ENCODE measurements around the gene NPFFR1.

DNA sequence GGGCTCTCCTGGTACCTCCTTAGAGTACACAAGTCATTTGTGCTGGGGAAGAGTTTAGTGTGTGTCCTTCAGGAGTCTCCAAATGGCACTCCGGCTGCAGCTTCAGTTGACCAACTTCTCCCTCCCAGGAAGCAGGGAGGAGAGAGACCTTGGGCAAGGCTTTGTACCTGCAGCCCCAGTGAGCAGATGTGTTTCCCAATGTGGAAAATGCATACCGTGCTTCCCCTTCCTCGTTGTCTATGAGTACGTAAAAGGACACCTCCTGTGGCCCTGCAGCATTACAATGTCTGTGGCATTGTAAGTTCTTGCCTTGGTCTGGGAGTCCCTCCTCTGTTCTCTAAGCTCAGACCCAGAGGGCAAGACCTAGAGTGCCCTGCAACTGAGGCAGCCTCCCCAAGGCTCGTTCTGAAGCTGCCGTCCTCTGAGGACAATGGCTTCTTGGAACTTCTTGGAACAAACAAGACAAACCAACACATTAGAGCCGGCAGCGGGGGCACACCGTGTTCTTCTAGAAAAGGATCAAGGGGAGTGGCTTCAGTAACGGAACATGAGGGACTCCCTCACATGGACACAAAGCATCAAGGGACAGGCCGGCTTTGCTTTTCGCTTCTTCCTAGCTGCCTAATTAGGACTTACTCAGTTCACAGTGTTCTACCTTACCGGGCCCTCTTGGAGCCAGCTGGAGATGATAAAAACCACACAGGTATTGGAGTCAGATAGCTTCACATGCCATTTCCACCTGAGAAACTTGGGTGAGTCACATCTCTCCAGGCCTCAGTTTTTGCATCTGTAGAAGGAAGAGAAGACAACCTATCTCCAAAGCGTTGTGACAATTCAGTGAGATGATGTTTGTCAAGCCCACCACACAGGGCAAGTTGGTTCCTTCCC, 29.7 kb downstream of the NPFFR1 start:
- TF ChIP-seq, protein P1, sequence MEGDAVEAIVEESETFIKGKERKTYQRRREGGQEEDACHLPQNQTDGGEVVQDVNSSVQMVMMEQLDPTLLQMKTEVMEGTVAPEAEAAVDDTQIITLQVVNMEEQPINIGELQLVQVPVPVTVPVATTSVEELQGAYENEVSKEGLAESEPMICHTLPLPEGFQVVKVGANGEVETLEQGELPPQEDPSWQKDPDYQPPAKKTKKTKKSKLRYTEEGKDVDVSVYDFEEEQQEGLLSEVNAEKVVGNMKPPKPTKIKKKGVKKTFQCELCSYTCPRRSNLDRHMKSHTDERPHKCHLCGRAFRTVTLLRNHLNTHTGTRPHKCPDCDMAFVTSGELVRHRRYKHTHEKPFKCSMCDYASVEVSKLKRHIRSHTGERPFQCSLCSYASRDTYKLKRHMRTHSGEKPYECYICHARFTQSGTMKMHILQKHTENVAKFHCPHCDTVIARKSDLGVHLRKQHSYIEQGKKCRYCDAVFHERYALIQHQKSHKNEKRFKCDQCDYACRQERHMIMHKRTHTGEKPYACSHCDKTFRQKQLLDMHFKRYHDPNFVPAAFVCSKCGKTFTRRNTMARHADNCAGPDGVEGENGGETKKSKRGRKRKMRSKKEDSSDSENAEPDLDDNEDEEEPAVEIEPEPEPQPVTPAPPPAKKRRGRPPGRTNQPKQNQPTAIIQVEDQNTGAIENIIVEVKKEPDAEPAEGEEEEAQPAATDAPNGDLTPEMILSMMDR (IDR thresholded peaks at IDR 0.05 in 4 of 5, conservative IDR thresholded peaks at IDR 0.05 in 1 of 5) = no peak
- TF ChIP-seq POLR2A (IDR thresholded peaks at IDR 0.05) = no peak
